B cell (primary cell): ENCODE data around the gene RASSF3.

Source experiments
- CTCF ChIP-seq: fragments of 200-600 bp; IDR thresholded peaks from one replicate; pipeline ENCODE4 v1.8.0; 2022; ENCODE audit warnings: antibody characterized with exemption, mild to moderate bottlenecking
- EZH2 ChIP-seq: IDR thresholded peaks from 2 replicates; pipeline ENCODE4 v1.6.1; 2012; ENCODE audit warnings: borderline replicate concordance, low read depth, mild to moderate bottlenecking, moderate library complexity, low read length; ENCODE audit not compliant: insufficient read depth, poor library complexity, severe bottlenecking

- TF ChIP-seq EZH2: no peak
- TF ChIP-seq CTCF: no peak
Observed at GRCh38 chr12:64713376-64713775, 103.1 kb downstream of the RASSF3 start.
